GM18951 (cell line): Measurements from ENCODE around the gene TMEM86B.

Source experiments
- POLR2A ChIP-seq: IDR thresholded peaks from 4 replicates; pipeline ENCODE4 v1.6.1; 2011; ENCODE audit warnings: mild to moderate bottlenecking; ENCODE audit not compliant: insufficient read length, insufficient read depth; ENCODE audit errors: extremely low read depth
- in situ Hi-C: fragments of 300-500 bp; cut with MboI; formaldehyde crosslinking; loops from one replicate; pipeline ENCODE4 v1.12.0; 2022; ENCODE audit warnings: low sequenced_read_pairs, mixed read lengths, inconsistent platforms; ENCODE audit not compliant: unreplicated experiment

Gene TMEM86B

GRCh38 chr19:55253842-55254624 lies 25.5 kb upstream of the TMEM86B start:
- in situ Hi-C loops: no loop called here
- peak; percentile 56 for TF ChIP-seq POLR2A

- in situ Hi-C loops: no loop called here
- TF ChIP-seq POLR2A: no peak
Measured at GRCh38 chr19:55252760-55253663, 24.4 kb upstream of the TMEM86B start.

GRCh38 chr19:55251341-55252081 lies 22.9 kb upstream of the TMEM86B start:
- in situ Hi-C loops: no loop called here
- no peak for TF ChIP-seq POLR2A

- TF ChIP-seq POLR2A: no peak
- in situ Hi-C loops: no loop called here
Measured at GRCh38 chr19:55250262-55251036, 21.9 kb upstream of the TMEM86B start.

- no peak for TF ChIP-seq POLR2A
- in situ Hi-C loops: no loop called here
Measured at GRCh38 chr19:55249841-55250240, 21.3 kb upstream of the TMEM86B start.

GRCh38 chr19:55248704-55249103 lies 20.1 kb upstream of the TMEM86B start:
- in situ Hi-C loops: no loop called here
- no peak for TF ChIP-seq POLR2A

GRCh38 chr19:55248166-55248675 lies 19.7 kb upstream of the TMEM86B start:
- no peak for TF ChIP-seq POLR2A
- in situ Hi-C loops: no loop called here

- in situ Hi-C loops: no loop called here
- TF ChIP-seq POLR2A: no peak
Measured at GRCh38 chr19:55247621-55248099, 19.1 kb upstream of the TMEM86B start.

- no peak for TF ChIP-seq POLR2A
- in situ Hi-C loops: no loop called here
Measured at GRCh38 chr19:55246462-55247451, 18.2 kb upstream of the TMEM86B start.

- TF ChIP-seq POLR2A: no peak
- in situ Hi-C loops: no loop called here
Measured at GRCh38 chr19:55245236-55245904, 16.8 kb upstream of the TMEM86B start.
